ENCODE measurements around the gene MGLL.

GRCh38 chr3:127770671-127771355 is 51.5 kb downstream of the MGLL start:
- TF ChIP-seq CTCF (IDR thresholded peaks at IDR 0.05; ENCODE audit: borderline replicate concordance, extremely low read depth, low read length, poor library complexity, severe bottlenecking) = no peak
- no peak for TF ChIP-seq EZH2 (IDR thresholded peaks at IDR 0.05; ENCODE audit: borderline replicate concordance, low read depth, low read length, severe bottlenecking)
